VCaP (cell line): ENCODE data around the gene SLC24A3.

Experiments used
- H3K27ac ChIP-seq: fragments of 450-650 bp; 2 replicates; pipeline ENCODE4 v1.5.1; 2017
- TF ChIP-seq, protein P1 (sequence below): fragments of 450-650 bp; conservative IDR thresholded peaks from 2 replicates; pipeline ENCODE4 v1.5.1; 2017; ENCODE audit warnings: mild to moderate bottlenecking, moderate library complexity

SLC24A3 gene

GRCh38 chr20:19552221-19553180 is 340.1 kb downstream of the SLC24A3 start:
- TF ChIP-seq, protein P1, sequence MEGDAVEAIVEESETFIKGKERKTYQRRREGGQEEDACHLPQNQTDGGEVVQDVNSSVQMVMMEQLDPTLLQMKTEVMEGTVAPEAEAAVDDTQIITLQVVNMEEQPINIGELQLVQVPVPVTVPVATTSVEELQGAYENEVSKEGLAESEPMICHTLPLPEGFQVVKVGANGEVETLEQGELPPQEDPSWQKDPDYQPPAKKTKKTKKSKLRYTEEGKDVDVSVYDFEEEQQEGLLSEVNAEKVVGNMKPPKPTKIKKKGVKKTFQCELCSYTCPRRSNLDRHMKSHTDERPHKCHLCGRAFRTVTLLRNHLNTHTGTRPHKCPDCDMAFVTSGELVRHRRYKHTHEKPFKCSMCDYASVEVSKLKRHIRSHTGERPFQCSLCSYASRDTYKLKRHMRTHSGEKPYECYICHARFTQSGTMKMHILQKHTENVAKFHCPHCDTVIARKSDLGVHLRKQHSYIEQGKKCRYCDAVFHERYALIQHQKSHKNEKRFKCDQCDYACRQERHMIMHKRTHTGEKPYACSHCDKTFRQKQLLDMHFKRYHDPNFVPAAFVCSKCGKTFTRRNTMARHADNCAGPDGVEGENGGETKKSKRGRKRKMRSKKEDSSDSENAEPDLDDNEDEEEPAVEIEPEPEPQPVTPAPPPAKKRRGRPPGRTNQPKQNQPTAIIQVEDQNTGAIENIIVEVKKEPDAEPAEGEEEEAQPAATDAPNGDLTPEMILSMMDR, result no peak
- H3K27ac ChIP-seq, result no peak overlapping the region

- H3K27ac ChIP-seq, result no peak overlapping the region
- TF ChIP-seq, protein P1, result no peak
Measured at GRCh38 chr20:19554666-19555065, 342.2 kb downstream of the SLC24A3 start.

- TF ChIP-seq, protein P1, result no peak
- no peak overlapping the region for H3K27ac ChIP-seq
Measured at GRCh38 chr20:19555726-19556125, 343.3 kb downstream of the SLC24A3 start.

- TF ChIP-seq, protein P1, result no peak
- no peak overlapping the region for H3K27ac ChIP-seq
Measured at GRCh38 chr20:19557291-19557690, 344.8 kb downstream of the SLC24A3 start.

DNA sequence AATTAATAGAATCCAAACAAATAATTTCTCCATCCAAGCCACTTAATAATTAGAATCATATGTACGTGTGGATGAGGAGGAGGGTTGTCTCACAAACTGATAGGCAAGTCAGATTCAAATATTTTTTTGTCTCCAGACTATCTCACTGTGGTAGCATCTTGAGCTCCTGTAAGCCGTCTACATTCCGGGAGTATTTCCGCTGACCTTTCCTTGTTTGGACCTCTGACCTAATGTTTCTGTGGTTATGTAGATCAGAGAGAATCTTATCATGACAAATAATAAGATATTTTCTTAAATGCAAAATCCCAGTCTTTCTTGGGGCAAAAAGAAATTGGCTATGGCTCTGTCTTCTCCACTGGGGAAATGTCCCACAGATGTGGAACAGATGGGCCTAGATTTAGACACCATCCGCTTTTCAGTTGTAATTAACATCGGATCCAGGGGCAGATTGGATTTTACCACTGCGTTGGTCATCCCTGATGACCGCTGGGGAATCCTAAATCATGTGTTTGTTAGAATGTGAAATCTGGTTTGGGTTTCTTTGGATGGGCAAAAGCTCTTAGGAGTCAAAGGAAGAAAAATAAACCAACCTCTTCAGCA is 348.5 kb downstream of the SLC24A3 start:
- TF ChIP-seq, protein P1, result no peak
- H3K27ac ChIP-seq, result no peak overlapping the region

- H3K27ac ChIP-seq, result peak overlapping the region; percentile 19
- TF ChIP-seq, protein P1, result no peak
Measured at GRCh38 chr20:19562426-19562825, 350.0 kb downstream of the SLC24A3 start.

- peak overlapping the region; percentile 19; the same call in 1 of the 2 replicates for H3K27ac ChIP-seq
- TF ChIP-seq, protein P1, result no peak
Measured at GRCh38 chr20:19564261-19564660, 351.8 kb downstream of the SLC24A3 start.
